ENCODE measurements around the gene TOR2A. TPM values are rescaled to one million over a fixed set of nuclear protein-coding genes. Genes with fewer than 3 reads are reported as not detected.

Gene TOR2A
- total RNA-seq, 1 donor from 2014 or later, result 15.1 TPM

DNA sequence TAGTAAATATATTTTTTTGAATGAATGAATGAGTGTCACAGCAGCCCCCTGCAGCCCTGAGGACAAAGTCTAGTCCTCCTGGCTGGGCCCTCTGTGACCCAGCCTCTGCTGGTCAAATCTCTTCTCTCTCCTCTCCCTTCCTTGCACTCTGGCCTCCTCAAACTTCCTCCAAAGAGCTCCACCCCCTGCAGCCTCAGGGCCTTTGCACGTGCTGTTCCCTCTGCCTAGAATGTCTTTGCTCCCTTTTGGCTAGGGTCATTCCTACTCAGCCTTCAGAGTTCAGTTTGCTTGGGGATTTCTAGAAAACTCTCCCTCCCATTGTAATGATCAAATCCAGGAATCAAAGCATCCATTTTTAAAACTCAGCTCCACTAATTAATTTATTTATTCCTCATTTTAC, 30.3 kb upstream of the TOR2A start:
- TF ChIP-seq CTCF (IDR thresholded peaks at IDR 0.05), result no peak
- ATAC-seq (ENCODE audit: low read depth), result no peak
- peaks cover 70% of the 10 kb centered on the region for H3K36me3 Mint-ChIP-seq (ENCODE audit: low read depth)
- no peaks in the 10 kb centered on the region for H3K9me3 Mint-ChIP-seq
- peaks cover 74% of the 10 kb centered on the region for H3K4me1 Mint-ChIP-seq
- intact Hi-C loops (cut with micrococcal nuclease), result no loop called here
- no peaks in the 10 kb centered on the region for H3K27me3 Mint-ChIP-seq
- ChIA-PET POLR2A (interaction anchor here (0.7 kb wide), 1 partner anchor 94 kb away, joined by 4 read pairs; no protein-coding TSS in a partner anchor), CTCF (interaction anchor here (0.8 to 4.1 kb wide), 5 partner anchors 19 to 152 kb away, joined by 3 to 25 read pairs (median 3); partner anchors contain the start of genes ST6GALNAC4 and TOR2A)
- DNase-seq, result no peak
- H3K4me3 Mint-ChIP-seq, result no peak overlapping the region
- no peak overlapping the region for H3K27ac Mint-ChIP-seq

DNA sequence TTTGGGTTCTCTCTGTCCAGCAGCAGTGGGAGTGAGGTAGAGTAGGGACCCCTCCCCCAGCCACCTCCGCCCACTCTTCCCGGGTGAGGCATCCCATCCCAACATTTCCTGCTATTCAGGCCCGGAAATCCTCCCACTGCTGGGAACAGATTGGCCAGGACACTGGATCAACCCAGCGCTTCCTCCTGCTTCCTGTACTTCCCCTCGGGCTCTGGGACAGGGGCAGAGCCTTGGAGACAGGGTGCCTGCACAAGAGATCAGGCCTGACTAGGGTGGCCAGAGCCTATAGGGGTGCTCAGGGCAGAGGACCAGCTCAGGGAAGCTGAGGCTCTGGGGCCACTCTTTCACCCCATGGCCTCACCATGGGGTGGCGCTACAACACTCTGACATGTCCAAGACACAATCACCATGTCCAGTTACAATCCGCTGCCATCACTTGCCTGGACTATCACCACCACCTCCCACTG, 28.9 kb upstream of the TOR2A start:
- TF ChIP-seq CTCF (IDR thresholded peaks at IDR 0.05), result no peak
- ChIA-PET POLR2A (interaction anchor here (1.8 kb wide), 1 partner anchor 15 kb away, joined by 10 read pairs; the partner anchor contains the start of gene SH2D3C), CTCF (interaction anchor here (0.6 to 4.1 kb wide), 6 partner anchors 15 to 109 kb away, joined by 3 to 25 read pairs (median 3); partner anchors contain the start of genes CDK9 and SH2D3C)
- intact Hi-C loops (cut with micrococcal nuclease), result no loop called here
- H3K27ac Mint-ChIP-seq, result peak overlapping the region; percentile 60
- H3K4me3 Mint-ChIP-seq, result no peak overlapping the region
- peak; percentile 51 for ATAC-seq (ENCODE audit: low read depth)
- H3K36me3 Mint-ChIP-seq (ENCODE audit: low read depth), result peaks cover 71% of the 10 kb centered on the region
- no peaks in the 10 kb centered on the region for H3K9me3 Mint-ChIP-seq
- H3K4me1 Mint-ChIP-seq, result peaks cover 61% of the 10 kb centered on the region
- DNase-seq, result no peak
- no peaks in the 10 kb centered on the region for H3K27me3 Mint-ChIP-seq

GRCh38 chr9:127762111-127762676, 27.1 kb upstream of the TOR2A start:
- POLR2A ChIA-PET, result interaction anchor here (0.6 to 1.4 kb wide), 3 partner anchors 9 to 30 kb away, joined by 3 to 4 read pairs (median 3); partner anchors contain the start of gene SH2D3C
- no peaks in the 10 kb centered on the region for H3K27me3 Mint-ChIP-seq
- CTCF ChIA-PET, result interaction anchor here (4.1 kb wide), 1 partner anchor 107 kb away, joined by 25 read pairs; no protein-coding TSS in a partner anchor
- H3K9me3 Mint-ChIP-seq, result no peaks in the 10 kb centered on the region
- ATAC-seq (ENCODE audit: low read depth) (no peak), DNase-seq (no peak)
- TF ChIP-seq CTCF (IDR thresholded peaks at IDR 0.05), result no peak
- H3K27ac Mint-ChIP-seq, result peak overlapping the region; percentile 46
- intact Hi-C loops (cut with micrococcal nuclease), result no loop called here
- peaks cover 65% of the 10 kb centered on the region for H3K36me3 Mint-ChIP-seq (ENCODE audit: low read depth)
- peaks cover 46% of the 10 kb centered on the region for H3K4me1 Mint-ChIP-seq
- H3K4me3 Mint-ChIP-seq, result no peak overlapping the region

- DNase-seq (no peak), ATAC-seq (ENCODE audit: low read depth) (no peak)
- H3K36me3 Mint-ChIP-seq (ENCODE audit: low read depth), result peaks cover 59% of the 10 kb centered on the region
- no peaks in the 10 kb centered on the region for H3K27me3 Mint-ChIP-seq
- intact Hi-C loops (cut with micrococcal nuclease), result no loop called here
- CTCF ChIA-PET, result interaction anchor here (1.1 kb wide), 1 partner anchor 27 kb away, joined by 3 read pairs; the partner anchor contains the start of gene TOR2A
- no peak overlapping the region for H3K4me3 Mint-ChIP-seq
- H3K4me1 Mint-ChIP-seq, result peaks cover 41% of the 10 kb centered on the region
- no peaks in the 10 kb centered on the region for H3K9me3 Mint-ChIP-seq
- POLR2A ChIA-PET, result interaction anchor here (1.3 to 1.4 kb wide), 2 partner anchors 9 to 17 kb away, joined by 3 read pairs; partner anchors contain the start of gene SH2D3C
- no peak overlapping the region for H3K27ac Mint-ChIP-seq
- TF ChIP-seq CTCF (IDR thresholded peaks at IDR 0.05), result no peak
Measured at GRCh38 chr9:127761491-127761956, 26.4 kb upstream of the TOR2A start.

GRCh38 chr9:127761061-127761460, 26.0 kb upstream of the TOR2A start:
- H3K27ac Mint-ChIP-seq, result no peak overlapping the region

More at GRCh38 chr9:127761061-127761460, 26.0 kb upstream of the TOR2A start:
- CTCF ChIA-PET, result interaction anchor here (1.1 kb wide), 1 partner anchor 26 kb away, joined by 3 read pairs; the partner anchor contains the start of gene TOR2A
- H3K27me3 Mint-ChIP-seq, result no peaks in the 10 kb centered on the region
- TF ChIP-seq CTCF (IDR thresholded peaks at IDR 0.05), result no peak
- H3K4me3 Mint-ChIP-seq, result no peak overlapping the region
- ATAC-seq (ENCODE audit: low read depth) (no peak), DNase-seq (no peak)
- H3K36me3 Mint-ChIP-seq (ENCODE audit: low read depth), result peaks cover 54% of the 10 kb centered on the region
- POLR2A ChIA-PET, result interaction anchor here (1.4 kb wide), 1 partner anchor 18 kb away, joined by 3 read pairs; the partner anchor contains the start of gene SH2D3C
- intact Hi-C loops (cut with micrococcal nuclease), result no loop called here
- no peaks in the 10 kb centered on the region for H3K9me3 Mint-ChIP-seq
- H3K4me1 Mint-ChIP-seq, result peaks cover 36% of the 10 kb centered on the region

Data from activated B cell treated with CpG ODN at 0.5 μM for 24 hours (primary cell).